Adrenal gland (tissue), 5 donors: ENCODE data around the gene AFMID.
"Not testable (repeated sequence)": the region's sequence is repeated elsewhere in the genome, so short reads cannot be mapped to it uniquely, and the experiment has no call there.

Experiments
- CTCF ChIP-seq, 6 experiments: fragments of 450-650 bp in 4 of 6; fragments of 200-600 bp in 2 of 6; sonication (generic) in 1 of 6; IDR thresholded peaks; 1 replicate in 5 of 6; 2 replicates in 1 of 6; pipeline versions ENCODE4 v1.5.1 to v1.8.0; 2016 to 2021; ENCODE audit warnings: antibody characterized with exemption in 6 of 6, mild to moderate bottlenecking in 2 of 6, moderate library complexity in 1 of 6
- POLR2A ChIP-seq, 2 donors: fragments of 450-650 bp; IDR thresholded peaks; one replicate each; pipeline ENCODE4 v1.6.1; 2017; ENCODE audit warnings: antibody characterized with exemption in 2 of 2, mild to moderate bottlenecking in 2 of 2, moderate library complexity in 1 of 2
- donor health status: DM: no; HTN: no; CAD: no.

GRCh38 chr17:78235022-78235421, 47.9 kb downstream of the AFMID start:
- TF ChIP-seq CTCF, POLR2A (IDR thresholded peaks at IDR 0.05): not testable (repeated sequence)
